ENCODE measurements around the gene BNIP1.

The BNIP1 gene

DNA sequence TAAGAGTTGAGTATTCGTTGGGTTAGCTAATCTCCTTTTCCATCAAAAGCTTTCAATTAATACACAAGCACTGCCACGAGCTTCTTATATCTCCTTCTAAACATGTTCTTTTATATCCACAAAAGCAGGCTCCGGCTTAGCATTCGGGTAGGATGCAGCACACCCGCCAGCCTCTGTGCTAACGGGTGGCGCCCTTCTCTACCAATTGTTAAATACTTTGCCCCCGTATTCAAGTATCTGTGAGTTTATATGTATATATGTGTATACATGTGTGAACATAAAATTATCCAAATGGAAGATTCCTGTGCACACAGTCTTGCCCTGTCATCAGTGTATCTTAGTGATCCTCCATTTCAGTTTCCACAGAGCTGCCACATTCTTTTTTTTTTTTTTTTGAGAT, 27.8 kb downstream of the BNIP1 start:
- DNase-seq: no peak

DNA sequence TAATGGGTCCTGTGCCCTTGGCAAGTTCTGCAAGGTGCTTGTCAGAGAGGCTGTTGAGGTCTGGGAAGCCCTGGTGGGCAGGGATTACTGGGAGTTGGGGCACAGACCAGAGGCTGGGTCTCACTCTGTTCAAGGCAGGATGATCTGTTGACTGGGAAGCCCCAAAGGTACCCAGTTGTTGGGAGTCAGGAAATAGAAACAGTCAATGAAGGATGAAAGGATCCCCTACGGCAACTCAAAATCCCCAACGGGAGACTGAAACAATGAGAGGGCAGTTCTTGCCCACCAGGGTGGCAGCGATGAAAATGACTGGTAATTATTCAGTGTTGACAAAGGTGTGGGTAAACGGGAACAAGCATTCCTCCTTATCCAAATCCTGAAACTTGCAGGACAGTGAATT, 31.2 kb downstream of the BNIP1 start:
- no peak for DNase-seq

DNA sequence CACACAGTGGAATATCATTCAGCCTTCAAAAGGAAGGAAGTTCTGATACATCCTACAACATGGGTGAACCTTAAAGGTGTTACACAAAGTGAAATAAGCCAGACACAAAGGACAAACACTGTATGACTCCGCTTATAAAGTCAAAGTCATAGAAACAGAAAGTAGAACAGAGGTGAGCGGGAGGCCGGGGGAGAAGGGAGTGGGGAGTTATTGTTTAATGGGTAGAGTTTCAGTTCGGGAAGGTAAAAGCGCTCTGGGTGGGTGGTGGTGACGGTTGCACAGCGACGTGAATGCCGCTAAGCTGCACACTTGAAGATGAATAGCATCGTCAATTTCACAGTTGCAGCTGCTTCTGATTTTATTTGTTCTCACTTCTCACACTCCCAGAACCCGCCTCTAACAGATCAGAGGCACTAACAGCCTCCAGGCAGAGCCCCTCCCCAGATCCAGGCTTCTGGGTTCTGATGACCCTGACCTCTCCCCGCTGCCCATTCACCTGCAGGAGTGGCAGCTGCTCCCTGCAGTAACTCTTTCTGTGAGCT, 34.1 kb downstream of the BNIP1 start:
- no peak for DNase-seq

DNA sequence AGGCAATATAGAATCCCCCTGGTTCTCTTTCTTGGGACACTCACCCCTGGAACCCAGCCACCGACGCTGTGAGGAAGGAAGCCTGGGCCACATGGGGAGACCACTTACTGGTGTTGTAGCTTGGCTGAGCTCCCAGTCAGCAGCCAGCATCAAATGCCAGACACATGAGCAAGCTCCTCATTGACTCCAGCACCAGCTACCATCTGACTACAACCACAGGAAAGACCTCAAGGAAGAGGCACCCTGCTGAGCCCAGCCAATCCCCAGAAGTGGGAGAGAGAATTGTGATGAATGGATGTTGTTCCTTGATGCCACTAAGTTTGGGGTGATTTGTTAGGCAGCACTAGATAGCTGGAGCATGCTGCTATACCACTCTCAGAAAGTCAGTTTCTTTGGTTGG, 36.0 kb downstream of the BNIP1 start:
- no peak for DNase-seq

DNA sequence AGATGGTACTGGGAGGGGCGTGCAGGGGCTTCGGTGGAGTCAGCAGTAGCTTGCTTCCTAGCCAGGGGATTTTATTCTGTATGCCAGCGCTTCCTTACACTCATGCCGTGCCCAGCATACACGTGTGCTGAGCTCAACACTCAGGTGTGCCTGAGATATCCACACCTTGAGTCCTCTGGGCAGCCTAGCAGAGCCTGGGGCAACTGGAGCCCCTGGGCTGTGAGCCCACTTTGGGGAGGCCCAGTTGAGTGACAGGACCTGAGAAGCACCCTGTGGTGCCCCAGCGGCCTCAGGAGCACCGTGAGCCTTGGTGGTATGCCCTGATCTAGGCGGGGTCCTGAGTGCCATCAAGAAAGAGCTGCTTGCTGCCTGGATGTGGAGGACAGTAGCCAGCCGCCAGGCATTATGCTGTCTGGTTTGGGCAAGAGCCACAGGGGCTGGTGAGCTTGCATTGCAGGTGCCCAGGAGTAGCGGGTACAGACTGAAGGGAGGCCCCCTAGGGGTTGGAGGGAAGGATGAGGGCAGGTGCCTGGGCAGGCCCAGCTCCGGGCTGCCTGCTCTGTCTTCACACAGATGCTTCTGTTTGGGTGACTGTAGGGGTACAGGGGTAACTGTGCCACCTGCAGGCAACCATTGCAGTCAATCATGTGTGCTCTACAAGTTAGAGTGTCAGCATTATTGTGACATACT, 42.9 kb downstream of the BNIP1 start:
- no peak for DNase-seq

DNA sequence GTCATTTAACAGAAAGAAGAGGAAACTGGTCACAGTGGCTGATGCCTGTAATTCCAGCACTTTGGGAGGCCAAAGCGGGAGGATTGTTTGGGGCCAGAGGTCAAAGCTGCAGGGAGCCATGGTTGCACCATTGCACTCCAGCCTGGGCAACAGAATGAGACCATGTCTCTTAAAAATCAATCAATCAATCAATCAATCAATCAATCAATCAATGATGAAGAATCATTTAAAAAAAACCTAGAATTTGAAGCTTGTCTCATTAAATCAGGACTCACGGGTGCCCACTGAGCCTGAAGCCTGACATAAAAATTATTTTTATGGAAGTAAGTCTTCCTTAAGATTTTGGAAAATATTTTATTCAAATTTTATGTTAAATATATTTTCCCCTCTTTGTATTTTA, 43.9 kb downstream of the BNIP1 start:
- no peak for DNase-seq

DNA sequence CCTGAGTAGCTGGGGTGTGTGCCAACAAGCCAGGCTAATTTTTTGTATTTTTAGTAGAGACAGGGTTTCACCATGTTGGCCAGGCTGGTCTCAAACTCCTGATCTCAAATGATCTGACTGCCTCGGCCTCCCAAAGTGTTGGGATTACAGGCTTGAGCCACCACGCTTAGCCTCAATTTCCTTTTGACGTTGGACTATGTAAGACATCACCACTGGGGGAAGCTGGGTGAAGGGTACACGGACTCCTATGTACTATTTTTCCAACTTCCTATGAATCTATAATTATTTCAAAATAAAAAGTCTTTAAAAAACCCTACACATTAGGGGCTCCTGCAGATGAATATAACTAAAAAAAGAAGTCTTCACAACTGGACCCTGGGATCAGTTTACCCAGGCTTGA, 46.7 kb downstream of the BNIP1 start:
- no peak for DNase-seq

DNA sequence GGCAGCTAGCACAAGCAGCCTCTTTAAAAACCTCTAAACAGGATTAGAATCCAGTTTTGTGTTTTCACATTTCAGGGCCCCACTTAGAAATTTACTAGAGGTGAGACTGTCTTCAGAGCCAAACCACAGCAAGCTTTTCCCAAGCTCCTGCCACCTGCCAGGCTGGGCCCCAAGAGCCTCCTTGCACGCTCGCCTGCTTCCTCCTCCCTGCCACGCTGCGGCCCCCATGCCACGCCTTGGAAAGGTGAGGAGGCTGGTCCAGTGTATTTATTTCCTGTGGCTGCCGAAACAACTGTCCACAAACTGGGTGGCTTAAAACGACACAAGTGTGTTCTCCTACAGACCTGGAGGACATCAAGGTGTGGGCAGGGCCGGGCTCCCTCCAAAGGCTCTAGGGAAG, 47.2 kb downstream of the BNIP1 start:
- DNase-seq: no peak

DNA sequence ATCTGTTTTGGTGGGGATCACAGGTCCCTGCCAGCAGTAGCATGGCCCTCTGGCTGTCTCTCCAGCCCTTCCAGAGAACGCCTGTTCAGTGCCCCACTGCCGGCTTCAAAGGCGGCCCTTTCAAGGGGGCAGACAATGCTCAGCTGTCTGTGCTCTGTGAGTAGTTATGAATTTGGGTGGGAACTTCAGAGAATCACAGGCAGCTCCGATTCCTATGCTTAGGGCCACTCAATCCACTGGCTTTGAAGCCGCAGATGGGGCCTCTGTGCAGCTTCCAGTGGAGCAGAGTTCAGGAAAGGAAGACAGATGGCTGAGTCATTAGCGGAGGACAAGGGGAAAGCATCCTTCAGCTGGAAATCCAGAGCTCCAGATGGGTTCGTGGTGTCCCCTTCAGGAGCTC, 48.2 kb downstream of the BNIP1 start:
- no peak for DNase-seq

DNA sequence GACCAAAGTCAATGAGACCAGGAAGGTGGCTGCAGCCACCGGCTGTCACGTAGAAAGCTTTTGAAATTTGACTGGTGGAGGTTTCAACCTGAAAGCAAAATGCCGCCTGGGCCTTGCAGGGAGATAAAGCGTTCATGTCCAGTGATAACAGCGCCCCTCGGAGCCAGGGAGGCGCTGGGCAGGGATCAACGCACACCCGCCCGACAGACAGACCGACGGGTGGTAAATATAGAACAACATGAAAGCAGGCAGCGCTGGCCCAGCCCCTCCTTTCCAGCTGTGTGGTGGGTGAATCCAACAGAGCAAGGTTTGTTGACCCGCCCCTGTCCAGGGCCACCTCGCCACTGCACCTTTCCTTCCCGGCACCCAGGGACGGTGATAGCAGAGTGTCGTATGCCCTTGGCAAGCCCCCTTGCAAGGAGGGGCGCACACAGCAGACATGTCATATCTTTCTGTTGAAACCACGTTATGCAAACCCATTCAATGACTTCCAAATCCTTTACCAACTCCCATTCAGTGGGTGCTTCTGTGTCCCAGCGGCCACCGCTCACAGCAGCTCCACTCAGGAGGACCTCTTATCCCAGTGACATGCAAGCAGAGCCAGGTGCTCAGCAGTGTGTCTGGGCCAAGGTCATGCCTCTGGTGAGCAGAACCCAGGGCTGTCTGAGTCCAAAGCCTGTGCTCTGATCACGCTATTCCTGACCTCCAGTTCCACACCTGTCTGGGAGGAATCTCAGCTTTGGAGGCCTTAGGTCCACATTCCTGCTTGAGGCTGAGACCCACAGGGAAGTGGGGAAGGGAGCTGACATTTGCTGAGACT, 52.0 kb downstream of the BNIP1 start:
- no peak for DNase-seq

DNA sequence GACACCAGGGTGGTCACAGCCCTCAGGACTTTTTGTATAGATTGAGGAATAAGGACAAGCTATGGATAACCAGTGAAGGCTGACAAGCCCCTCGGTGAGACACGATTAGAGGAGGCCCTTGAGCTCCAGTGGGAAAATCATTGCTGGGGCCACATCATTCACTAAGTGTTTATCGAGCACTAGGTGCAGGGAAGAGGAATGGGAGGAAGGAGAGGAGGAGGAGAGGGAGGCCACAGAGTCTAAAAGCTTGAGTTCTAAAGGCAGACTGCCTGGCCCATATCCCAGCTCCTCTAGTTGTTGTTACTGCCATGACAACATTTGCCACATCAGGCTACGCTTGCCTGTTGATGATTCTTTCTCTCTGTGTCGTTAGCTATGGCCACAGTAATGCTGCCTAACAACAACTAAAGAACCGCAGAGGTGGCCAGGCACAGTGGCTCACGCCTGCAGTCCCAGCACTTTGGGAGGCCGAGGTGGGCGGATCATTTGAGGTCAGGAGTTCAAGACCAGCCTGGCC, 53.1 kb downstream of the BNIP1 start:
- no peak for DNase-seq

DNA sequence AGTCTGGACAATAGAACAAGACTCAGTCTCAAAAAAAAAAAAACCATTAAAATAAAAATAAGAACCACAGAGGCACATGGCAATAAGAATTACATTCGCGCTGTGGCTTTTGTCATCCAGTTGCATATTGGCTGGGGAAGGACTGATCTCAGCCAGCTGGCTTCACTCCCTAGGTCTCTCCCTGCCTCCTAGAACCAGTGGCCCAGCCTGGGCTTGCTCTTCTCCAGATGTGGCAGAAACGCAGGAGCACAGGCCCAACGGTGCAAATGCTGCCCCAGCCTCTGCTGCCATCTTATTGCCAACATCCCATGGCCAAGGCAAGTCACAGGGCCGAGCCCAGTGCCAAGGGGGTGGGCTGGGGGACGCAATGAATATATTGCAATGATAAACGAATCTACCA, 53.7 kb downstream of the BNIP1 start:
- DNase-seq: no peak

DNA sequence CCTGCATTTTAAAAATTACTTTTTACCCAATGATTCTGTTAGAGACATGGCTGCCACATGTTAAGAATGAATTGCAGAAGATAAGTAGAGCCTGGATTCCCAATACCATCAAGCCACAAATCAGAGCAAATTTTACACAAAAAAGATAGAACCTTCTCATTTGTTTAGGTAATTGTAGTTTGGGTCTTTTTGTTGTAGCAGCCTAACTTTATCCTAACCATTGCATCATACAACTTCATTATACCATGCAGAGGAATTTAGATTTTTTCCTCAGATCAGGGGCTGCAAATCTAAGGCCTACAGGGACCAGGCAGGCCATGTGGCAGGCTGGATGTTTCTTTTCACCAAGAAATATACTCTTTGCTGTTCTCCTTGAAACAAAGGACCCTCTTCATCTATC, 56.0 kb downstream of the BNIP1 start:
- no peak for DNase-seq

DNA sequence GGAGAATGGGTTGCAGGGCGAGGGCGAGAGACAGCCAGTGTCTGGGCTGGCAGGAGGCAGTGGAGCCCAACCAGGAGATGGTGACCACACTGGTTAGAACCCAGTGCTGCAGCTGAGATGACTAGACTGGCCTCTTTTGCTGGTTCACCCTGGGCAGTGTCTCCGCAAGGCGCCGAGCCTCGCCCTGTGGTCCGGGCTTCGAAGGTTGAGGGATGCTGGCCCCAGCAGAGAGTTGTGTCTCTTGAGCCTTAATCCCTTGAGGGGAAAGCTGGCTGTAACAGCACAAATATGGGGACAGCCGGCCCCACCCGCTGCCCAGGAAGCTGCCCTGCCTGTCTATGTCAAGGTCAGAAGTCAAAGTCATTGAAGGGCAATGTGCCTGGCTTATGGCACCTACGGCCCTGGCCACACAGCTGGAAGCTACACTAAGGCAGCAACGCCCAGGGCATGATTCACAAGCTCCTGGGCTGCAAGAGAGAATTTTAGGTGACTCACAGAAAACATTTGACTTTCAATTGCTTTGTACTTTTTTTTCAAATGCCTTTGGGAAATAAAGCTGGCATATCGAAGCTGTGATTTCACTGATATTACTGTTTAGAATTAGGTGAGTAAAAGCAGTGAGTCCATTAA, 57.4 kb downstream of the BNIP1 start:
- DNase-seq: no peak

DNA sequence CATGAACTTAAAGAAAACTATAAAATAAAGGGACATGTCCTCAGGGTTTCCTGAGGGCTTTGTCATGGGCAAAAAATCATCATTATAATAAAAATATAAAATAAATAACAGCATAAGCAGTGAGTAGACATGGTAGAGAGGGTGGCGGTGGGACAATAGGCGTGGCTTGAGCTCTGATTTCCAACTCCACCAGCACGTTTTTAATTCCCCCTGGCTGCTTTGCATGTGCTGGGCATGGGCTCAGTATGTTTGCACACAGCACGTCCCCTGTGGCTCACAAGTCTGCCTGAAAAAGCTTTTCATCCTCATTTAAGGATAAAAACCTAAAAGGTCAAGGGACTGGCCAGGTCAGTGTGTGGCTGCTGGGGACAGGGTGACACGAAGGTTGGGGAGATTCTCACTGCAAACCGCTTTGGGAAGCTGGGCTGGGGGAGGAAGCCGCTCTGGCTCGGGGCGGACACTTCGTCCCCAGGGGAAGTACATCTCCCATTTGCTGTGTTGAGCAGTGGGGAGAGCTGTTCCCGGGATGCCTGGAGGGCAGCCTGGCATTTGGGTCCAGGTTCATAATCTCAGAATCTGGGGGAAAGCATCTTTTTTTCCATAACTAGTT, 58.0 kb downstream of the BNIP1 start:
- no peak for DNase-seq

DNA sequence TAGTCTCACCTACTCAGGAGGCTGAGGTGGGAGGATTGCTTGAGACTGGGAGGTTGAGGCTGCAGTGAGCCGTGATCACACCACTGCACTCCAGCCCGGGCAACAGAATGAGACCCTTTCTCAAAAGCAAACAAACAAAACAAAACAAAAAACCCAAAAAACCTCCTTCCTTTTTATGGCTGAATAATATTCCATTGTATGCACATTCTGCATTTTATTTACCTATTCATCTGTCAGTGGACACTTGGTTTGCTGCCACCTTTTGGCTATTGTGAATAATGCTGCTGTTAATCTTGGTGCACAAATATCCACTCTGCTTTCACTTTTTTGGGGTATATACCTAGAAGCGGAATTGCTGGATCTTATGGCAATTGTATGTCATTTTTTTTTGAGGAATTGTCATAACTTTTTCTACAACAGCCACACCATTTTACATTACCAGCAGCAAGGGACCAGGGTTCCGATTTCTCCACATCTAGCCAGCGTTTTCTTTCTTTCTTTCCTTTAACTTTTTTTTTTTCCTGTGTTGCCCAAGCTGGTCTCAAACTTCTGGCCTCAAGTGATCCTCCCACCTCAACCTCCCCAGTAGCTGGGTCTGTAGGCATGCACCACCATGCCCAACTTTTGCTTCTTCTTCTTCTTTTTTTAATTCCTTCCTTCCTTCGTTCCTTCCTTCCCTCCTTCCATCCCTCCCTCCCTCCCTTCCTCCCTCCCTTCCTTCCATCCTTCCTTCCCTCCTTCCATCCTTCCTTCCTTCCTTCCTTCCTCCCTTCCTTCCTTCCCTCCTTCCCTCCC, 60.1 kb downstream of the BNIP1 start:
- DNase-seq: no peak

DNA sequence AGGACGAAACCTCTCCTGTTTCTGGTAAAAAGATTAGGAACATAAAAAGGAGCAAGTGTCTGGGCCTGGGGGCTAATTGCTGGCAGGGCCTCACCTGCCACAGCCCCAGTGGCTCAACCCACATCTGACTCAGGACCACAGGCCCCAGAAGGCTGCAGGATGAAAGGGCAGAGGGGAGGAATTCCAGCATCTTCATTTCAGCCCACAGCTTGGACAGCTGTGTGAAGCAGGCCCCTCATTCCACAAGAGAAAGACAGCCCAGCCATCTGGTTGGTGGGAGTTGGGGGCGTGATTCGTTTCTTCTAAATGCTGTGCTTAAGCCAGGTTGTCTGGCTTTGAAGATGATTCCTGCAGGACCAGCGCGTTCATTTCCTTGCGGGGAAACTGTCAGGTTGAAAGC, 61.6 kb downstream of the BNIP1 start:
- DNase-seq: no peak

DNA sequence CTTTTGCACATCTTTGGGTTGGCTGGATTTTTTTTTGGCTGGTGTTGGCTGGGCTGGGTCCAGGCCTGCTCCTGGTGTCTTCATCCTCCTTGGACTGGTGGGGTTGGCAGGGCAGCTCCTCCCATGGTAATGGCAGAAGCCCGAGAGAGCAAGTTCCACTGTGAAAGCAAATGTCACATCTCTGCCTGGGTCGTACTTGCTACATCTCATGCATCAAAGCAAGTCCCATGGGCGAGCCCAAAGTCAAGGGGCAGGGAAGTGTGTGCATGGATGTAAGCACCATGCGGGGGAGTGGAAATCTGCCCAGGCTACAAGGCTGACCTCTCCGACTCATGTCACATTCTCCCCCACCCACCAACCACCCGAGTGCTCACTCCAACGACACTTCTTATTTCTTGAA, 64.0 kb downstream of the BNIP1 start:
- DNase-seq: no peak

DNA sequence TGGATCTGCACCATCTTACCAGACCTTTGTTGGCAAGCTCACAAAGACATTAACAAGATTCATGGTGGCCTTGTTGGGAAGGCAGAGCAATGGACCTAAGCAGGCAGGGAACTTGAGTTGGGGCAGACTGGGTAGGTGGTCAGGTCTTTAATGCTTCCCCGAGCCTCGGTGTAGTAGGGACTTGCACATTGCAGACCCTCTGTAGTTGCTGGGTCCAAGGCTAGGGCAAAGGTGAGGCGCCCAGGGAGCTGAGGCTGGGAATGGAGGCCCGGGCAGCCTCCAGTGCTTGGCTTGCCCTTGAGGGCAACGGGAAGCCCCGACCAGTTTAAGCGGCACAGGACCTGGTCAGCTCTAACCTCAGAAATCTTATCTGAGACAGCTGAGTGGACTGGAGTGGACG, 66.5 kb downstream of the BNIP1 start:
- DNase-seq: no peak

DNA sequence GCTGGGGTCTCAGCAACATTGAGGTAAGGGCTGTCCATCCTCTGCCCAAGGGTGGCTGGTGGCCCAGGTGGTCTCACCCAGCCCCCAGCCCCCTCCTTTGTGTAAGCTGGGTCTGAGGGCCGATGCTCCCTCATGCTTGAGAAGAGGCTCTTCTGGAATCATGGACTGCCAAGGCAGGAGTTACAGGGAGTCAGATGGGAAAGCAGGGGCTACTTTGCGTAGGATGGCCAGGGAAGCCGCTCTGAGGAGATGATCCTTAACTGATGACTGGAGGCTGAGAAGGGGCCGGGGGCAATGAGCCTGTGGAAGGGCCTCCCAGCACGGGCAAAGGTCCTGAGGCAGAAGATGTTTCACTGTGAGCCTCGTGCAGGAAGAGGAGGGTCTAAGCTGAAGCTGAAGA, 67.0 kb downstream of the BNIP1 start:
- DNase-seq: no peak

DNA sequence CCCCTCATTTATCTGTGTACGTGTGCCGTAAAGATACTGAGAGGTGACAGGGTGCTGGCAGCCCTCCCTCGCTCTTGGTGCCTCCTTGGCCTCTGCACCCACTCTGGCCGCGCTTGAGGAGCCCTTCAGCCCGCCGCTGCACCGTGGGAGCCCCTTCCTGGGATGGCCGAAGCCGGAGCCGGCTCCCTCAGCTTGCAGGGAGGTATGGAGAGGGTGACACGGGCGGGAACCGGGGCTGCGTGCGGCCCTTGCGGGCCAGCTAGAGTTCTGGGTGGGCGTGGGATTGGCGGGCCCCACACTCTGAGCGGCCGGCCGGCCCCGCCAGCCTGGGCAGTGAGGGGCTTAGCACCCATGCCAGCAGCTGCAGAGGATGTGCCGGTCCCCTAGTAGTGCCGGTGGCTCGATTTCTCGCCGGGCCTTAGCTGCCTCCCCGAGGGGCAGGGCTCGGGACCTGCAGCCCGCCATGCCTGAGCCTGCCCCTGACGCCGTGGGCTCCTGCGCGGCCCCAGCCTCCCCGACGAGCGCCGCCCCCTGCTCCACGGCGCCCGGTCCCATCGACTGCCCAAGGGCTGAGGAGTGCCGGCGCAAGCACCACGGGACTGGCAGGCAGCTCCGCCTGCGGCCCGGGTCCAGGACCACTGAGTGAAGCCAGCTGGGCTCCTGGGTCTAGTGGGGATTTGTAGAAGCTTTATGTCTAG, 69.1 kb downstream of the BNIP1 start:
- DNase-seq: no peak
